Neuron (in vitro differentiated cells): Measurements from ENCODE around the gene PRM1.
"Not testable (repeated sequence)": the region's sequence is repeated elsewhere in the genome, so short reads cannot be mapped to it uniquely, and the experiment has no call there.

Experiments
- H2AFZ ChIP-seq: one replicate; pipeline ENCODE4 v1.6.1; 2013; ENCODE audit warnings: low read depth, mild to moderate bottlenecking, inconsistent platforms, low read length, moderate library complexity
- H3K27me3 ChIP-seq: one replicate; pipeline ENCODE4 v1.6.1; 2013; ENCODE audit warnings: low read length; ENCODE audit not compliant: insufficient read depth
- H3K36me3 ChIP-seq: one replicate; pipeline ENCODE4 v1.6.1; 2013; ENCODE audit warnings: low read length; ENCODE audit not compliant: insufficient read depth
- H3K4me1 ChIP-seq: one replicate; pipeline ENCODE4 v1.6.1; 2013; ENCODE audit warnings: low read length; ENCODE audit not compliant: insufficient read depth
- H3K4me3 ChIP-seq: 2 replicates; pipeline ENCODE4 v1.5.1; 2013; ENCODE audit warnings: mild to moderate bottlenecking, low read length, moderate library complexity
- H3K9me3 ChIP-seq: one replicate; pipeline ENCODE4 v1.6.1; 2013; ENCODE audit warnings: low read length

PRM1 gene

DNA sequence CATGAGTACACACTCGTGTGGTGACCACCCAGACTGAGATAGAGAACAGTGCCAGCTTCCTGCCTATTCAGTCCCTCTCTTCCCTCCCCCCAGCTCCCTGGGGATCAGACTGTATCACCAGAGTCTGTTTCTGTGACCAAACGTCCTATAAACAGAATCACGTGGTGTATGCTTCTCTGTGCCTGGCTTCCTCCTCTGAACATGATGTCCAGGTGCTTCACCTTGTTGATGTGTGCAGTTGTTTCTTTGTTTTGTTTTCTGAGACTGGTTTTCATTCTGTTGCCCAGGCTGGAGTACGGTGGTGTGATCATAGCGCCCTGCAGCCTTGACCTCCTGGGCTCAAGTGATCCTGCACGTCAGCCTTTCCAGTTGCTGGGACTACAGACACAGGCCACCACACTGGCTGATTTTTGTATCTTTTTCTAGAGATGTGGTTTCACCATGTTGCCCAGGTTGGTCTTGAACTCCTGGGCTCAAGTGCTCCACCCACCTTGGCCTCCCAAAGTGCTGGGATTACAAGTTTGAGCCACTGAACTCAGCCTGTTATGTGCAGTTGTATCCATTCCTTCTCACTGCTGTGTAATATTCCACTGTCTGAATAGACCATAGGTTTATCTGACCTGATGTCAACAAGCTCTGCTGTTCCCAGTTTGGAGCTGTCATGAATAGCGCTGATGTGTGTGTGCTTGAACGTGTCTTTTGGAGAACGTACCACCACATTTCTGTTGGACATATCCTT is 28.9 kb upstream of the PRM1 start:
- Histone ChIP-seq H3K36me3 (no peaks in the 10 kb centered on the region), H3K4me3 (no peak overlapping the region), H3K27me3 (no peaks in the 10 kb centered on the region)

GRCh38 chr16:11308493-11309283 is 27.6 kb upstream of the PRM1 start:
- H3K4me1 ChIP-seq: peaks cover 14% of the 10 kb centered on the region

More for the DNA sequence above, 28.9 kb upstream of the PRM1 start:
- Histone ChIP-seq H2AFZ (no peak overlapping the region), H3K9me3 (no peaks in the 10 kb centered on the region), H3K4me1 (peaks cover 25% of the 10 kb centered on the region)

GRCh38 chr16:11307639-11308492 is 26.7 kb upstream of the PRM1 start:
- Histone ChIP-seq H3K36me3 (no peaks in the 10 kb centered on the region), H3K4me1 (peaks cover 5% of the 10 kb centered on the region)

More at GRCh38 chr16:11308493-11309283, 27.6 kb upstream of the PRM1 start:
- no peak overlapping the region for H3K4me3 ChIP-seq
- H3K27me3 ChIP-seq: no peaks in the 10 kb centered on the region
- no peaks in the 10 kb centered on the region for H3K9me3 ChIP-seq
- no peaks in the 10 kb centered on the region for H3K36me3 ChIP-seq
- H2AFZ ChIP-seq: no peak overlapping the region

GRCh38 chr16:11306997-11307638 is 26.0 kb upstream of the PRM1 start:
- Histone ChIP-seq H3K4me3 (no peak overlapping the region), H3K36me3 (no peaks in the 10 kb centered on the region), H3K27me3 (no peaks in the 10 kb centered on the region), H2AFZ (no peak overlapping the region), H3K9me3 (no peaks in the 10 kb centered on the region), H3K4me1 (no peaks in the 10 kb centered on the region)

More at GRCh38 chr16:11307639-11308492, 26.7 kb upstream of the PRM1 start:
- no peaks in the 10 kb centered on the region for H3K9me3 ChIP-seq
- no peak overlapping the region for H2AFZ ChIP-seq
- H3K4me3 ChIP-seq: no peak overlapping the region
- H3K27me3 ChIP-seq: no peaks in the 10 kb centered on the region

DNA sequence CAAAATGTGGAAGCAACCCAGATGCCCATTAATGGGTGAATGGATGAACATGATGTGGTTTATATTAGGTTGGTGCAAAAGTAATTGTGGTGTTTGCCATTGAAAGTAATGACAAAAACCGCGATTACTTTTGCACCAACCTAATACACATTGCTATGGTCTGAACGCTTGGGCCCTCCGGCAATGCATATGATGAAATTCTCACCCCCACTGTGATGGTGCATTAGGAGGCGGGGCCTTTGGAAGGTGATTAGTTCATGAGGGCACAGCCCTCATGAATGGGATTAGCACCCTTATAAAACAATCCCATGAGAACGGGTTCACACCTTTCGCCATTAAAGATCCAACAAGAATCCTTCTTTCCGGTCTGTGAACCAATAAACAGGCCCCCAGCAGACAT is 25.3 kb upstream of the PRM1 start:
- no peaks in the 10 kb centered on the region for H3K36me3 ChIP-seq
- no peak overlapping the region for H2AFZ ChIP-seq
- H3K27me3 ChIP-seq: no peaks in the 10 kb centered on the region
- no peak overlapping the region for H3K4me3 ChIP-seq
- no peaks in the 10 kb centered on the region for H3K4me1 ChIP-seq
- H3K9me3 ChIP-seq: no peaks in the 10 kb centered on the region

DNA sequence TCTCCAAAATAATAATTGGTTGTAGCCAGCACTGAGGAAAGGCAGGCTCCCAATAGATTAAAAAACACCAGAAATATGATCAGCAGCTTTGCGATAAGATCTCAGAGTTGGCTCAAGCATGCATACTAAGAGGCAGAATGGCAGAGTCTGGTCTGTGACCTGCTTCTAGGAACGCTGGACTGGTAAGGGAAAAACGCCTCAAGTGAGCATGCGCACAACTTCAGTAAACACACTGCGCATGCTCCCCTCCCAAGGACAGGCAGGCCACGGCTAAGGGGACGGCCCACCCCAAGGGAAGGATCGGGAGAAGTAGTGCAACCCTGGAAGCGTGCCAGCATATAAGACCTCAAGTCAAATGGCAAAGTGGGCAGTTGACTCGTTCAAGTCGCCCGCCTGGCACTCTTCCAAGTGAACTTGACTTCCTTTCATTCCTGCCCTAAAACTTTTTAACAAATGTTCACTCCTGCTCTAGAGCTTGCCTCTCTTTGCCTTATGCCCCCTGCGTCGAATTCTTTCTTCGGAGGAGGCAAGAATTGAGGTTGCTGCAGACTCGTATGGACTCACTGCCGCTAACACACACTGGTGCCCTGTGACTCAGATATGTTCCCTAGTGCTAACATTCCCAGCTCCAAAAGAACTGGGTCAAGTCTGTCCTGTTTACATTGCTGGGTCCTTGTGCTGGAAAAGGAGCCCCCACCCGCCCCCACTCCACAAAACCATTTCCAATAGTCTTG is 22.4 kb upstream of the PRM1 start:
- H3K27me3 ChIP-seq: no peaks in the 10 kb centered on the region
- H2AFZ ChIP-seq: no peak overlapping the region
- no peaks in the 10 kb centered on the region for H3K36me3 ChIP-seq
- no peaks in the 10 kb centered on the region for H3K9me3 ChIP-seq
- no peaks in the 10 kb centered on the region for H3K4me1 ChIP-seq
- no peak overlapping the region for H3K4me3 ChIP-seq

GRCh38 chr16:11302977-11303376 is 21.8 kb upstream of the PRM1 start:
- Histone ChIP-seq H3K27me3 (no peaks in the 10 kb centered on the region), H3K36me3 (no peaks in the 10 kb centered on the region), H3K9me3 (no peaks in the 10 kb centered on the region), H3K4me3 (no peak overlapping the region), H3K4me1 (peaks cover under 1% of the 10 kb centered on the region), H2AFZ (no peak overlapping the region)

DNA sequence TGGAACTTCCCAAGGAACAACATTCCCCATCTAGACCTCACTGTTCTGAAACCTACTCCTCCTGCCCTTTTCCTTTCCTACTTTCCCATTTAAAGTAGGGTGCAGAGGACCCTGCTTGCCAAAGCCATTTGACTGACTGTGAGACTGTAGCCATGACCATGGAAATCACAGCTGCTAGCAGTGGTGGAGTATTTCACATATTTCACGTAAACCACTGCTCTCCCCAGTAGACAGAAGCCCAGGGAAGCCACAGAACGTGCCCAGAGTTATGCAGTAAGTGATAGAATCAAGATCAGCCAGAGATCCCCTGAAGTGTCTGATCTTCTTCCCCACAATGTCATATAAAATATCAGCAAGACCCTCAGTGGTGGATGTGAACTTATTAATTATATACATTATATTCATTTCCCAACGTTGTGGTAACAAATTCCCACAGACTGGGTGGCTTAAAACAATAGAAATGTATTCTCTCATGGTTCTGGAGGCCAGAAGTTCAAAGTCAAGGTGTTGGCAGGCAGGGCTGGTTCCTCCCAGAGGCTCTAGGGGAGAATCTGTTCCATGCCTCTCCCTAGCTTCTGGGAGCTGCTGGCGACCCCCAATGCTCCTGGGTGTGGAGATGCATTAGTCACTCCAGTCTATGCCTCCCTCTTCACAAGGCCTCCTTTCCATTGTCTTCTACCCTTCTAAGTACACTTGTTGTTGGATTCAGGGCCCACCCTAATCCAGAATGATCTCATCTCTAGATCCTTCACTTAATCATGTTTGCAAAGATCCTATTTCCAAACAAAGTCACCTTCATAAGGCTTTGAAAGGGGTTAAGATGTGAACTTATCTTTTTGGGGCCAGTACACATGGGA is 20.7 kb upstream of the PRM1 start:
- H3K27me3 ChIP-seq: no peaks in the 10 kb centered on the region

DNA sequence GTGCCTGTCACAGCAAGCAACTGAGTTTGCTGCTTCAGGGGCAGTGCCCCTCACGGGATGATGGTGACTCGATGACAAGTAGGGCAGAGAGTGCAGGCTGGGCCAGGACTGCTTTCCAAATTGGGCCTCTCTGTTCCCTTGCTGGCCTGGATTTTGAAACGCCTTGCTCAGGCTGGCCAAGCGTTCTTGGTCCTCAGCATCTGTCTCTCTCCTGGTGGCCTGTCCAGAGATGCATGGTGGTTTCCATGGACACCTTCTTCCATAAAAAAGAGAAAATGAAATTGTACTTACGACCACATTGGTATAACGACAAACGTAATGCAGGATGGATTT is 19.4 kb upstream of the PRM1 start:
- Histone ChIP-seq H3K4me1 (peaks cover 11% of the 10 kb centered on the region), H3K9me3 (no peaks in the 10 kb centered on the region), H3K4me3 (no peak overlapping the region), H2AFZ (no peak overlapping the region), H3K27me3 (no peaks in the 10 kb centered on the region), H3K36me3 (no peaks in the 10 kb centered on the region)

More for the DNA sequence above, 20.7 kb upstream of the PRM1 start:
- Histone ChIP-seq H2AFZ (no peak overlapping the region), H3K9me3 (no peaks in the 10 kb centered on the region), H3K4me3 (no peak overlapping the region), H3K4me1 (peaks cover 11% of the 10 kb centered on the region), H3K36me3 (no peaks in the 10 kb centered on the region)

DNA sequence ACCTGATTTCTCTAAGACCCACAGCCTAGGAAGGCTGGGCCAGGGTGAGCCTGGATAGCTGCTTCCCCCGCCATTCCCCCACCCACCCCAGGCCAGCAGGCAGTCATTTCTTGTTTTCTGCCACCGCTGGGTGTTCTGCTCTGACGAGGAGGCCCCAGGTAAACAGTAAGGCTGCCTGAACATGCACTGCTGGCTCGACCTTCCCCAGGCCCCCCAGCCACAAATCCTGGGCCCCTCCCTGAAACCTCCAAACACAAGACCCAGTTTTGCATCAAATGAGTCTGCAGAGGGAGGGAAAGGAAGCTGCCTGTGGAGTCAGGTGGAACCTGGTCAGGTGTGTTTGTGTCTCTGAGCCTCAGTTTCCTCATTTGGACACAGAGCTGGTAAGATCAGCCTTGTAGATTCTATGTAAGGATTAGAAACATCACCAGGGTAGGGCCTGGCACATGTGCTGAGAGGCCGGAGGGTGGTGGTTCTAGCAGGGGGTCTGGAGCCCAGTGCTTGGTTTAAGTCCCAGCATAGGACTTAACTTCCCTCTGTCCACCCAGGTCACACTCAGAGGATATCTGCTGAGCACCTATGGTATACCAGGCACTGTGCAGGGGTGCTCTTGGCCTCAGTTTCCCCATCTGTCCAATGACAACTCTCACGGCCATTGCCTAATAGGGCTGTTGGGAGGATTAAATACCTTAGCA is 18.9 kb upstream of the PRM1 start:
- Histone ChIP-seq H3K9me3 (no peaks in the 10 kb centered on the region), H3K36me3 (no peaks in the 10 kb centered on the region), H3K4me3 (no peak overlapping the region), H2AFZ (no peak overlapping the region), H3K27me3 (no peaks in the 10 kb centered on the region), H3K4me1 (peaks cover 11% of the 10 kb centered on the region)

DNA sequence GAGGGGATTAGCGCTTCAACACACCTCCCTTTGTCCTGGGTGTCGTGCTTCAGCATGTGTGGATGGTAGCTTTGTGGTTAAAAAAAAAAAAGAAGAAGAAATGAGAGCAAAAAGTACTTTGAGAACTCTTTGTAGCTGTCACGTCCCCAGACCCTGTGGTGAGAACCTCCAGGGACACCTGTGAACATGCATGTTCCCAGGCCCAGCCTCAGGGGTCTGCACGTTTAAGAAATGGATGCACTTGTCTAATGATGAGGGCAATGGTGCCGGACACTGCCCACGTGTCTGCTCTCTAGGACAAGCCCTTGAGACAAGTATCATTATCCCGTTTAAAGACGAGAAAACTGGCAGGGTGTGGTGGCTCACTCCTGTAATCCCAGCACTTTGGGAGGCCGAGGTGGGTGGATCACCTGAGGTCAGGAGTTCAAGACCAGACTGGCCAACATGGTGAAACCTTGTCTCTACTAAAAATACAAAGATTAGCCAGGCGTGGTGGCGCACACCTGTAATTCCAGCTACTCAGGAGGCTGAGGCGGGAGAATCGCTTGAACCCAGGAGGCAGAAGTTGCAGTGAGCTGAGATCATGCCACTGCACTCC is 17.9 kb upstream of the PRM1 start:
- not testable (repeated sequence) for H3K27me3 ChIP-seq, H3K36me3 ChIP-seq, H2AFZ ChIP-seq, H3K9me3 ChIP-seq, H3K4me3 ChIP-seq
- H3K4me1 ChIP-seq: peaks cover 11% of the 10 kb centered on the region
